Mammary epithelial cell (primary cell): ENCODE results near the gene SPATA31D3.

ENCODE experiments used
- CTCF ChIP-seq, 2 donors: IDR thresholded peaks in 1 of 2; conservative IDR thresholded peaks in 1 of 2; 2 replicates each; pipeline ENCODE4 v1.5.1; 2011 to 2012; ENCODE audit warnings: inconsistent platforms in 2 of 2, low read length in 2 of 2, mild to moderate bottlenecking in 2 of 2, control low read depth in 1 of 2, low read depth in 1 of 2; ENCODE audit not compliant: insufficient read depth in 1 of 2; ENCODE audit errors: extremely low read depth in 1 of 2
- EZH2 ChIP-seq: IDR thresholded peaks from 2 replicates; pipeline ENCODE4 v1.6.1; 2012; ENCODE audit warnings: low read length, inconsistent platforms, borderline replicate concordance

DNA sequence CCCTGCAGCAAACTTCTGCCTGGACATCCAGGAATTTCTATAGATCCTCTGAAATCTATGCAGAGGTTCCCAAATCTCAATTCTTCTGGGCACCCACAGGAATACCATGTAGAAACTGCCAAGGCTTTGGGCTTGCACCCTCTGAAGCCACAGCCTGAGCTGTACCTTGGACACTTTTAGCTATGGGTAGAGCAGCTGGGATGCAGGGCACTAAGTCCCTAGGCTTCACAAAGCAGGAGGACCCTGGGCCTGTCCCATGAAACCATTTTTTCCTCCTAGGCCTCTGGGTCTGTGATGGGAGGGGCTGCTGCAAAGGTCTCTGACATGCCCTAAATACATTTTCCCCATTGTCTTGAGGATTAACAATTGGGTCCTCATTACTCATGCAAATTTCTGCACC lies 12.3 kb downstream of the SPATA31D3 start:
- TF ChIP-seq CTCF (conservative IDR thresholded peaks at IDR 0.05 in 1 of 2, IDR thresholded peaks at IDR 0.05 in 1 of 2; ENCODE audit: extremely low read depth in 1 of 2, insufficient read depth in 1 of 2, low read depth in 1 of 2, low read length in 2 of 2) (no peak), EZH2 (no peak)
